ENCODE data around the gene ZNF57. TPM values are rescaled to one million over a fixed set of nuclear protein-coding genes. Genes with fewer than 3 reads are reported as not detected.
"Not testable (repeated sequence)": the region's sequence is repeated elsewhere in the genome, so short reads cannot be mapped to it uniquely, and the experiment has no call there.

Gene ZNF57
- polyA plus RNA-seq, 1 of the 3 experiments (the other 2 are of a cell fraction), result 2.1 TPM

- Histone ChIP-seq H3K9ac (no peak overlapping the region), H3K79me2 (ENCODE audit: insufficient read depth) (peaks cover 44% of the 10 kb centered on the region; the same call in 1 of the 2 replicates), H3K9me3 (no peaks in the 10 kb centered on the region), H3K27me3 (ENCODE audit: insufficient read depth) (no peaks in the 10 kb centered on the region), H3K4me2 (0 out of 2 replicates have a peak overlapping the region, but pooled peaks have one; percentile 87), H4K20me1 (ENCODE audit: insufficient read depth) (no peaks in the 10 kb centered on the region), H3K4me1 (ENCODE audit: control insufficient read depth in 1 of 2, insufficient read depth in 2 of 2, low read depth in 1 of 2, low read length in 1 of 2) (peaks cover 0 to 6% of the 10 kb centered on the region in 2 experiments; a peak in 1 of 4 replicates), H3K9me2 (no peaks in the 10 kb centered on the region), H3K27ac (ENCODE audit: low read depth in 2 of 2, low read length in 1 of 2) (no peak overlapping the region), H3K36me3 (replicated peaks in 1 of 2; ENCODE audit: control insufficient read depth in 1 of 2, insufficient read depth in 2 of 2, low read length in 1 of 2) (no peaks in the 10 kb centered on the region), H3F3A (replicated peaks; ENCODE audit: insufficient read depth) (no peaks in the 10 kb centered on the region), H2AFZ (ENCODE audit: low read depth) (no peak overlapping the region), H3K4me3 (ENCODE audit: low read depth in 2 of 2, low read length in 1 of 2) (no peak overlapping the region)
- POLR2A ChIA-PET, result no interaction called here
- WGBS (ENCODE audit: low lambda C conversion rate), result 91% methylated on average over 12 of the region's 13 CpGs
- no peak for TF ChIP-seq POLR2AphosphoS5 (IDR thresholded peaks at IDR 0.05; ENCODE audit: low read depth, low read length)
- no peak for TF ChIP-seq RFX5 (IDR thresholded peaks at IDR 0.05; ENCODE audit: low read length)
- no peak for TF ChIP-seq FOSL2 (IDR thresholded peaks at IDR 0.05; ENCODE audit: borderline replicate concordance, low read depth)
- no peak for TF ChIP-seq GATA2 (CRISPR knock-in tag; IDR thresholded peaks at IDR 0.05)
- no peak for TF ChIP-seq REST (IDR thresholded peaks at IDR 0.05; ENCODE audit: low read depth, low read length)
- no peak for TF ChIP-seq JUND (IDR thresholded peaks at IDR 0.05)
- TF ChIP-seq CHD2 (IDR thresholded peaks at IDR 0.05; ENCODE audit: low read length, partially characterized antibody), result no peak
- TF ChIP-seq FOXM1 (IDR thresholded peaks at IDR 0.05; ENCODE audit: low read depth), result no peak
- no peak for TF ChIP-seq ELF1 (IDR thresholded peaks at IDR 0.05)
- no peak for TF ChIP-seq GABPA (IDR thresholded peaks at IDR 0.05; ENCODE audit: low read depth)
- no peak for TF ChIP-seq EP300 (IDR thresholded peaks at IDR 0.05; ENCODE audit: borderline replicate concordance in 1 of 2, low read depth in 1 of 2, low read length in 1 of 2)
- no peak for TF ChIP-seq TEAD4 (IDR thresholded peaks at IDR 0.05; ENCODE audit: borderline replicate concordance, insufficient read depth)
- no peak for DNase-seq
- CTCF ChIA-PET, result interaction anchor here (4.1 kb wide), 1 partner anchor 15 kb away, joined by 22 read pairs; no protein-coding TSS in a partner anchor
These were observed 2.0 kb downstream of the ZNF57 start for GRCh38 chr19:2902590-2903218.

- H3K9ac ChIP-seq; H3K27me3 ChIP-seq (ENCODE audit: insufficient read depth); H3K4me1 ChIP-seq (ENCODE audit: control insufficient read depth in 1 of 2, insufficient read depth in 2 of 2, low read depth in 1 of 2, low read length in 1 of 2); H3K36me3 ChIP-seq (replicated peaks in 1 of 2; ENCODE audit: control insufficient read depth in 1 of 2, insufficient read depth in 2 of 2, low read length in 1 of 2); H3F3A ChIP-seq (replicated peaks; ENCODE audit: insufficient read depth); H3K4me2 ChIP-seq; H2AFZ ChIP-seq (ENCODE audit: low read depth); H4K20me1 ChIP-seq (ENCODE audit: insufficient read depth); POLR2A ChIA-PET; H3K9me2 ChIP-seq; H3K4me3 ChIP-seq (ENCODE audit: low read depth in 2 of 2, low read length in 1 of 2); DNase-seq; H3K27ac ChIP-seq (ENCODE audit: low read depth in 2 of 2, low read length in 1 of 2); H3K9me3 ChIP-seq: not testable (repeated sequence)
- 94% methylated on average over 13 of the region's 13 CpGs for WGBS (ENCODE audit: low lambda C conversion rate)
- peaks cover 44% of the 10 kb centered on the region; the same call in 1 of the 2 replicates for H3K79me2 ChIP-seq (ENCODE audit: insufficient read depth)
- CTCF ChIA-PET, result interaction anchor here (4.1 kb wide), 1 partner anchor 16 kb away, joined by 22 read pairs; no protein-coding TSS in a partner anchor
These were observed 2.6 kb downstream of the ZNF57 start for GRCh38 chr19:2903326-2903725.

All from SK-N-SH (cell line).